ENCODE measurements around the gene ZNF277.

GRCh38 chr7:112262036-112262435 lies 55.5 kb downstream of the ZNF277 start:
- TF ChIP-seq REST (IDR thresholded peaks at IDR 0.05), result no peak
- TF ChIP-seq ATF3 (IDR thresholded peaks at IDR 0.05), result no peak
- TF ChIP-seq CTCF (IDR thresholded peaks at IDR 0.05; ENCODE audit: low read depth, low read length, missing input control), result no peak
- TF ChIP-seq YY1 (IDR thresholded peaks at IDR 0.05), result no peak
- TF ChIP-seq RAD21 (IDR thresholded peaks at IDR 0.05), result no peak
- TF ChIP-seq JUND (IDR thresholded peaks at IDR 0.05), result no peak
- TF ChIP-seq ZBTB33 (IDR thresholded peaks at IDR 0.05), result no peak
- no peak for TF ChIP-seq HNF4A (conservative IDR thresholded peaks at IDR 0.05)
- no peak for TF ChIP-seq TAF1 (conservative IDR thresholded peaks at IDR 0.05)
